GM12878 (cell line): ENCODE results near the gene PHF21B.

Source experiments
- ATF2 ChIP-seq: IDR thresholded peaks from 2 replicates; pipeline ENCODE4 v1.6.1; 2012; ENCODE audit warnings: low read length, inconsistent platforms
- CBFB ChIP-seq: IDR thresholded peaks from 2 replicates; pipeline ENCODE4 v1.6.1; 2016; ENCODE audit warnings: antibody characterized with exemption, low read depth
- CREM ChIP-seq: IDR thresholded peaks from 2 replicates; pipeline ENCODE4 v1.6.1; 2014; ENCODE audit warnings: antibody characterized with exemption, low read depth
- CTCF ChIP-seq, 3 experiments: IDR thresholded peaks in 2 of 3; conservative IDR thresholded peaks in 1 of 3; 2 replicates each; pipeline ENCODE4 v1.5.1; 2011; ENCODE audit warnings: low read depth in 3 of 3, low read length in 3 of 3, mild to moderate bottlenecking in 3 of 3, control low read depth in 2 of 3, moderate library complexity in 2 of 3, inconsistent platforms in 1 of 3, mixed read lengths in 1 of 3; ENCODE audit not compliant: control insufficient read depth in 2 of 3, insufficient read depth in 1 of 3; ENCODE audit errors: extremely low read depth in 1 of 3
- EP300 ChIP-seq, 2 experiments: fragments of 150-350 bp in 1 of 2; IDR thresholded peaks; 2 replicates each; pipeline ENCODE4 v1.6.1; 2011 to 2012; ENCODE audit warnings: low read depth in 2 of 2, low read length in 2 of 2, borderline replicate concordance in 1 of 2, improper control_type of control experiment in 1 of 2, inconsistent platforms in 1 of 2; ENCODE audit not compliant: control insufficient read depth in 1 of 2
- ESRRA ChIP-seq: IDR thresholded peaks from 2 replicates; pipeline ENCODE4 v1.6.1; 2012; ENCODE audit warnings: mild to moderate bottlenecking, low read length, improper control_type of control experiment
- EZH2 ChIP-seq: IDR thresholded peaks from 2 replicates; pipeline ENCODE4 v1.6.1; 2012; ENCODE audit warnings: low read depth, mild to moderate bottlenecking, control low read depth, inconsistent platforms, low read length, borderline replicate concordance; ENCODE audit not compliant: control insufficient read depth
- MAX ChIP-seq: IDR thresholded peaks from 2 replicates; pipeline ENCODE4 v1.6.1; 2012; ENCODE audit warnings: low read depth, low read length, improper control_type of control experiment
- MEF2A ChIP-seq: IDR thresholded peaks from 2 replicates; pipeline ENCODE4 v1.6.1; 2011; ENCODE audit warnings: low read depth, mild to moderate bottlenecking, low read length, moderate library complexity; ENCODE audit not compliant: insufficient read depth
- MYC ChIP-seq: IDR thresholded peaks from 2 replicates; pipeline ENCODE4 v1.6.1; 2011; ENCODE audit warnings: mild to moderate bottlenecking, low read length, moderate library complexity, inconsistent platforms; ENCODE audit not compliant: insufficient read depth, insufficient replicate concordance, insufficient read length, severe bottlenecking
- POLR2AphosphoS2 ChIP-seq: IDR thresholded peaks from 2 replicates; pipeline ENCODE4 v1.6.1; 2011; ENCODE audit warnings: low read depth, mild to moderate bottlenecking, low read length, improper control_type of control experiment, moderate library complexity
- POLR2AphosphoS5 ChIP-seq: IDR thresholded peaks from 2 replicates; pipeline ENCODE4 v1.6.1; 2011; ENCODE audit warnings: mild to moderate bottlenecking, low read length, inconsistent platforms
- RCOR1 ChIP-seq: conservative IDR thresholded peaks from 2 replicates; pipeline ENCODE4 v1.6.1; 2012; ENCODE audit warnings: low read depth, low read length, improper control_type of control experiment
- SUPT20H ChIP-seq: IDR thresholded peaks from 2 replicates; pipeline ENCODE4 v1.6.1; 2011; ENCODE audit warnings: low read depth, mild to moderate bottlenecking, low read length, moderate library complexity, borderline replicate concordance; ENCODE audit not compliant: control insufficient read depth

GRCh38 chr22:44914026-44914721 lies 95.6 kb downstream of the PHF21B start:
- no peak for TF ChIP-seq ATF2
- TF ChIP-seq CREM = no peak
- no peak for TF ChIP-seq MAX
- TF ChIP-seq CTCF (IDR thresholded peaks at IDR 0.05 in 2 of 3, conservative IDR thresholded peaks at IDR 0.05 in 1 of 3; ENCODE audit: control insufficient read depth in 2 of 3, extremely low read depth in 1 of 3, insufficient read depth in 1 of 3, low read depth in 3 of 3, low read length in 3 of 3) = no peak
- TF ChIP-seq RCOR1 = no peak
- no peak for TF ChIP-seq POLR2AphosphoS5
- no peak for TF ChIP-seq ESRRA
- no peak for TF ChIP-seq MYC
- no peak for TF ChIP-seq SUPT20H
- no peak for TF ChIP-seq POLR2AphosphoS2
- TF ChIP-seq CBFB = no peak
- TF ChIP-seq EZH2 = no peak
- TF ChIP-seq MEF2A = no peak
- TF ChIP-seq EP300 (IDR thresholded peaks at IDR 0.05; ENCODE audit: borderline replicate concordance in 1 of 2, control insufficient read depth in 1 of 2, low read depth in 2 of 2, low read length in 2 of 2) = no peak
